GM12878 (cell line): Measurements from ENCODE around the gene RCOR2. TPM values are rescaled to one million over a fixed set of nuclear protein-coding genes. Genes with fewer than 3 reads are reported as not detected.

Experiments
- ATAC-seq: fragments of 200-7000 bp; cut with Tn5 transposase; 3 replicates; pipeline ENCODE4 v1.9.1; 2020; ENCODE audit warnings: mild to moderate bottlenecking, moderate library complexity
- BruUV-seq: library from RNA; stranded (reverse); fragments of 400-500 nt; replicated peaks from 2 replicates; lab custom pipeline; 2021; lab: Mats Ljungman, UMichigan
- CTCF ChIA-PET: fragments of 300-600 bp; sonication (Branson Sonifier 250); formaldehyde crosslinking; extraction: SDS; loops from one replicate; lab custom pipeline; 2021; ENCODE audit warnings: inconsistent platforms; lab: Yijun Ruan, JAX
- POLR2A ChIA-PET: fragments of 350-600 bp; formaldehyde crosslinking; extraction: SDS; loops from one replicate; lab custom pipeline; 2021; ENCODE audit warnings: inconsistent platforms; lab: Charles Lee
- RAD21 ChIA-PET: fragments of 300-600 bp; sonication (Branson Sonifier 250); formaldehyde crosslinking; loops from one replicate; lab custom pipeline; 2023; ENCODE audit warnings: antibody characterized with exemption; ENCODE audit not compliant: unreplicated experiment; lab: Charles Lee
- SMC1A ChIA-PET: fragments of 300-600 bp; sonication (Branson Sonifier 250); formaldehyde crosslinking; loops from one replicate; lab custom pipeline; 2023; ENCODE audit not compliant: unreplicated experiment, uncharacterized antibody; lab: Charles Lee
- DNase-seq: peaks from one replicate; pipeline ENCODE4 v3.0.0-alpha.2; 2011; ENCODE audit warnings: low read depth, low spot score
- FAIRE-seq: peaks from 3 replicates; lab custom pipeline; 2011; peaks lifted over from hg19 to GRCh38; lab: Jason Lieb, UNC
- H2AFZ ChIP-seq: 2 replicates; pipeline ENCODE4 v1.6.0; 2011; ENCODE audit warnings: low read depth, low read length, control low read depth; ENCODE audit not compliant: control insufficient read depth
- H3K27ac ChIP-seq: 2 replicates; pipeline ENCODE4 v1.5.1; 2011; ENCODE audit warnings: control low read depth; ENCODE audit not compliant: control insufficient read depth, insufficient read depth
- H3K27me3 ChIP-seq, 2 experiments: replicated peaks in 1 of 2; 2 replicates each; pipeline versions ENCODE4 v1.6.0 to v1.6.1; 2011; ENCODE audit warnings: low read length in 1 of 2; ENCODE audit not compliant: control insufficient read depth in 2 of 2, insufficient read depth in 2 of 2
- H3K36me3 ChIP-seq, 2 experiments: 2 replicates each; pipeline ENCODE4 v1.5.1; 2011; ENCODE audit warnings: low read length in 1 of 2; ENCODE audit not compliant: control insufficient read depth in 2 of 2, insufficient read depth in 2 of 2
- H3K4me1 ChIP-seq: 2 replicates; pipeline ENCODE4 v1.6.1; 2011; ENCODE audit warnings: mild to moderate bottlenecking, low read length, moderate library complexity, mixed read lengths; ENCODE audit not compliant: control insufficient read depth, insufficient read depth
- H3K4me2 ChIP-seq: 2 replicates; pipeline ENCODE4 v1.6.0; 2011; ENCODE audit warnings: control low read depth; ENCODE audit not compliant: control insufficient read depth, insufficient read depth
- H3K4me3 ChIP-seq: fragments of 200-600 bp; sonication (generic); 2 replicates; pipeline ENCODE4 v1.5.1; 2016
- H3K79me2 ChIP-seq: 2 replicates; pipeline ENCODE4 v1.6.0; 2011; ENCODE audit warnings: low read length; ENCODE audit not compliant: control insufficient read depth, insufficient read depth
- H3K9ac ChIP-seq: 2 replicates; pipeline ENCODE4 v1.8.0; 2011; ENCODE audit warnings: low read length, control low read depth, mixed read lengths; ENCODE audit not compliant: control insufficient read depth, insufficient read depth
- H3K9me3 ChIP-seq: replicated peaks from 3 replicates; pipeline ENCODE4 v1.5.1; 2011; ENCODE audit warnings: mild to moderate bottlenecking, low read length; ENCODE audit not compliant: control insufficient read depth, insufficient read depth
- H4K20me1 ChIP-seq: 2 replicates; pipeline ENCODE4 v1.6.0; 2011; ENCODE audit not compliant: control insufficient read depth, insufficient read depth
- BCLAF1 ChIP-seq: fragments of 450-650 bp; IDR thresholded peaks from 2 replicates; pipeline ENCODE4 v1.6.1; 2017; ENCODE audit warnings: antibody characterized with exemption, mild to moderate bottlenecking, moderate library complexity
- BHLHE40 ChIP-seq, 2 experiments: fragments of 450-650 bp in 1 of 2; IDR thresholded peaks; 2 replicates each; pipeline ENCODE4 v1.6.1; 2011 to 2017; ENCODE audit warnings: low read depth in 2 of 2, borderline replicate concordance in 1 of 2, improper control_type of control experiment in 1 of 2, low read length in 1 of 2, mild to moderate bottlenecking in 1 of 2
- CBFB ChIP-seq: IDR thresholded peaks from 2 replicates; pipeline ENCODE4 v1.6.1; 2016; ENCODE audit warnings: antibody characterized with exemption, low read depth
- CEBPZ ChIP-seq: fragments of 150-350 bp; IDR thresholded peaks from 2 replicates; pipeline ENCODE4 v1.6.1; 2016; ENCODE audit warnings: low read depth, low read length
- DPF2 ChIP-seq: fragments of 450-650 bp; IDR thresholded peaks from 2 replicates; pipeline ENCODE4 v1.6.1; 2017; ENCODE audit warnings: mild to moderate bottlenecking
- EP300 ChIP-seq, 2 experiments: fragments of 150-350 bp in 1 of 2; IDR thresholded peaks; 2 replicates each; pipeline ENCODE4 v1.6.1; 2011 to 2012; ENCODE audit warnings: low read depth in 2 of 2, low read length in 2 of 2, borderline replicate concordance in 1 of 2, improper control_type of control experiment in 1 of 2, inconsistent platforms in 1 of 2; ENCODE audit not compliant: control insufficient read depth in 1 of 2
- GABPA ChIP-seq: IDR thresholded peaks from 2 replicates; pipeline ENCODE4 v1.6.1; 2014; ENCODE audit warnings: antibody characterized with exemption, low read depth, mild to moderate bottlenecking, inconsistent platforms
- LARP7 ChIP-seq: fragments of 450-650 bp; IDR thresholded peaks from 2 replicates; pipeline ENCODE4 v1.6.1; 2017; ENCODE audit warnings: mild to moderate bottlenecking
- MYC ChIP-seq: IDR thresholded peaks from 2 replicates; pipeline ENCODE4 v1.6.1; 2011; ENCODE audit warnings: mild to moderate bottlenecking, low read length, moderate library complexity, inconsistent platforms; ENCODE audit not compliant: insufficient read depth, insufficient replicate concordance, insufficient read length, severe bottlenecking
- NR2F1 ChIP-seq: fragments of 450-650 bp; conservative IDR thresholded peaks from 2 replicates; pipeline ENCODE4 v1.6.1; 2017; ENCODE audit warnings: mild to moderate bottlenecking
- PAX5 ChIP-seq: IDR thresholded peaks from 2 replicates; pipeline ENCODE4 v1.6.1; 2011; ENCODE audit warnings: low read depth, low read length, borderline replicate concordance
- PKNOX1 ChIP-seq: fragments of 450-650 bp; IDR thresholded peaks from 2 replicates; pipeline ENCODE4 v1.6.1; 2016; ENCODE audit warnings: mild to moderate bottlenecking
- SIN3A ChIP-seq: IDR thresholded peaks from 2 replicates; pipeline ENCODE4 v1.6.1; 2012; ENCODE audit warnings: low read depth, low read length, improper control_type of control experiment
- SMAD1 ChIP-seq: fragments of 450-650 bp; IDR thresholded peaks from 2 replicates; pipeline ENCODE4 v1.6.1; 2018; ENCODE audit warnings: mild to moderate bottlenecking, low read depth; ENCODE audit not compliant: partially characterized antibody
- WGBS: methylation state at CpG from one replicate; pipeline ENCODE4 v1.1.6; 2016; ENCODE audit warnings: low lambda C conversion rate; ENCODE audit not compliant: insufficient replicate concordance, insufficient coverage; ENCODE audit errors: missing lambda C conversion rate; 5-methylcytosine and 5-hydroxymethylcytosine counted together
- in situ Hi-C: fragments of 300-500 bp; cut with MboI; formaldehyde crosslinking; loops from 9 replicates; pipeline ENCODE4 v1.14.3; 2018; ENCODE audit warnings: mixed read lengths
- intact Hi-C: fragments of 100-400 bp; cut with micrococcal nuclease; formaldehyde crosslinking; loops from one replicate; pipeline ENCODE4 v1.14.2; 2022; ENCODE audit not compliant: unreplicated experiment
- polyA plus RNA-seq, 11 experiments: library from polyadenylated mRNA; depleted of rRNA in 4 of 11; unstranded in 6 of 11; stranded (reverse) in 5 of 11; fragments of >200 nt; fragmentation: Nextera tagmentation in 4 of 11; fragmentation: Illumina TruSeq in 1 of 11; extraction: Ambion mirVana in 4 of 11; extraction: Trizol in 1 of 11; gene quantifications; 1 replicate in 1 of 11; 2 replicates in 10 of 11; pipeline versions ENCODE4 v1.2.1 to v1.2.3, GENCODE V29; 2011 to 2016; ENCODE audit warnings: inconsistent platforms in 2 of 11, missing spikeins in 2 of 11, low read depth in 1 of 11
- total RNA-seq, 4 experiments: library from RNA; depleted of rRNA in 3 of 4; stranded (reverse); fragments of >200 nt in 3 of 4; fragmentation: Illumina TruSeq in 1 of 4; extraction: Trizol in 1 of 4; gene quantifications; 2 replicates each; pipeline versions ENCODE4 v1.2.1 to v1.2.3, GENCODE V29; 2013 to 2021

Gene RCOR2
- total and polyA plus RNA-seq, 10 of the 15 experiments (the other 5 are each of a cell fraction or from before 2014, with no cell fraction given) = 0.06 to 0.32 (median 0.17) TPM; not detected in 5

GRCh38 chr11:63888170-63889086 lies 28.5 kb downstream of the RCOR2 start:
- ChIA-PET RAD21 (interaction anchor here (0.6 kb wide), 2 partner anchors 86 to 324 kb away, joined by 3 read pairs; partner anchors contain the start of gene COX8A), CTCF (interaction anchor here (1.3 to 1.4 kb wide), 2 partner anchors 11 to 120 kb away, joined by 3 to 6 read pairs; partner anchors contain the start of gene ZFTA), SMC1A (interaction anchor here (1.5 kb wide), 2 partner anchors 16 to 52 kb away, joined by 3 to 8 read pairs; no protein-coding TSS in a partner anchor), POLR2A (interaction anchor here (0.6 kb wide), 1 partner anchor 244 kb away, joined by 3 read pairs; no protein-coding TSS in a partner anchor)
- peak overlapping the region; percentile 78 for H3K4me2 ChIP-seq
- peak overlapping the region; percentile 37; the same call in 1 of the 2 replicates for H3K4me3 ChIP-seq
- no peaks in the 10 kb centered on the region for H3K9me3 ChIP-seq
- FAIRE-seq (peak; percentile 84), ATAC-seq (peak; percentile 83), DNase-seq (no peak)
- no TSS peak for BruUV-seq
- H3K27me3 ChIP-seq = no peaks in the 10 kb centered on the region
- intact Hi-C loops = no loop called here
- peak overlapping the region; percentile 85 for H3K27ac ChIP-seq
- WGBS = 37% methylated on average over 23 of the region's 25 CpGs
- peak overlapping the region; percentile 65; the same call in 1 of the 2 replicates for H3K9ac ChIP-seq
- in situ Hi-C loops = no loop called here
- no peaks in the 10 kb centered on the region; the same call in 1 of the 2 replicates for H4K20me1 ChIP-seq
- peaks cover 32% of the 10 kb centered on the region for H3K4me1 ChIP-seq
- peaks cover 45% of the 10 kb centered on the region for H3K79me2 ChIP-seq
- peaks cover 11 to 20% of the 10 kb centered on the region in 2 experiments; a peak in 3 of 4 replicates for H3K36me3 ChIP-seq
- H2AFZ ChIP-seq = peak overlapping the region; percentile 35
- TF ChIP-seq DPF2 = no peak
- TF ChIP-seq PKNOX1 = no peak
- no peak for TF ChIP-seq CBFB
- no peak for TF ChIP-seq BCLAF1
- TF ChIP-seq BHLHE40 (IDR thresholded peaks at IDR 0.05; ENCODE audit: borderline replicate concordance in 1 of 2, low read depth in 2 of 2, low read length in 1 of 2) = no peak
- no peak for TF ChIP-seq LARP7
- TF ChIP-seq CEBPZ = no peak
- TF ChIP-seq NR2F1 = 0 out of 2 replicates have a peak, but pooled peaks have one; percentile 20
- no peak for TF ChIP-seq EP300 (IDR thresholded peaks at IDR 0.05; ENCODE audit: borderline replicate concordance in 1 of 2, control insufficient read depth in 1 of 2, low read depth in 2 of 2, low read length in 2 of 2)
- no peak for TF ChIP-seq SIN3A
- no peak for TF ChIP-seq PAX5
- TF ChIP-seq MYC = no peak
- peak; percentile 71 for TF ChIP-seq GABPA
- TF ChIP-seq SMAD1 = no peak
